NCI-H2196 (cell line): ENCODE measurements around the gene ATG7.
"Not testable (repeated sequence)": the region's sequence is repeated elsewhere in the genome, so short reads cannot be mapped to it uniquely, and the experiment has no call there.

Experiments used
- DNase-seq: peaks from one replicate; lab custom pipeline; 2025; ENCODE audit not compliant: unreplicated experiment; lab: John Stamatoyannopoulos, UW

ATG7 gene

DNA sequence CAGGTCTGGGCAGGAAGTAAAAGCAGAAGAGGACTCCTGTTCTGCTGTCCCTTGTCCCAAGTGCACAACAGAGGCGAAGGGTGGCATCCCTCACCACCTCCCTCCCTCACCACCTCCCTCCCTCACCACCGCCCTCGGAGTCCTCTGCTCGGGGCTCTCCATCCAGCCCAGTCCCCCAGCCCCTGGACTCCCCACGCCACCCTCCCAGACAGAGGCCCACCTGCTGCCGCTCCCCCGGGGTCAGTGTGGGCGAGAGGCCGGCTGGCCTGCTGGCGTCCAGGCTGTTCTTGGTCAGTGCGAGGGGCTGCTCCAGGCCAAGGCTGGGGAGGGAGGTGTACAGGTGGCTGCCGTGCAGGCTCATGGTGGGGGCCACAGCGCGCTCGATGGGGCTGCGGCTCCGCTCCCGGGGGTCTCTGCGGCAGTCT is 292.4 kb downstream of the ATG7 start:
- no peak for DNase-seq

DNA sequence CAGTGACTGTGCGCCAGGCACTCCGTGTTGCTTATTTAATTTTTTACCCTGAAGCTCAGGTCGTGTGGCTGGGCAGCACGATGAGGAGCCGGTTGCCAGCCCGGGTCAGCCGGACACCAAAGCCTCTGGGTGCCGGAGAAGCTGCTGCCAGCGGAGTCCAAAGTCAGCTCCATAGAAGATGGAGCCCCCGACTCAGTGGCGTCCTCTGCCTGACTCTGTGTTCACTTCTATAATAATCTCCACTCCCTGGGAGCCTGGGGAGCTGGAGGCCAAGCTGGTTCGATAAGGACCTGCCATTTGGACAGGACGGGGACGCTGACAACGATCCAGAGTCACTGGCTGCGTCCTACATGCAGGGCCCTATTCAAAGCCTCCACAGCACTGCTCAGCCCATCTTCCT is 292.9 kb downstream of the ATG7 start:
- DNase-seq = no peak

DNA sequence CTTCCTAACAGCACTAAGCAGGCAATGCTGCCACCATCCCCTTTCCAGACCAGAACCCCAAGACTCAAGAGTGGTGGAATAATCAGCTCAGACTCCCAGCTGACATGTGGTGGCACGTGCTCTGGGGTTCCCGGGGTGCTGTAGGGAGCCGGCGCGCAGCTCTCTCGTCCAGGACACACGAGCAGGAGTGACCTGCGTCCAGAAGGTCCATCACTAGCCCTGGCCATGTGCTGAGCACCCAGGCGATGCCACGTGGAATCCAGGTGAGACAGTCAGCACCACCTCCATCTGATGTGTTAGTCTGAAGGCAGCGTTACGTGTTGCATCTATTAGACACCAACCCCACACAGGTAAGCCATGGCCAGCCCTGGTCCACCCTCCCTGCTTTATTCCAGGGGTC is 293.3 kb downstream of the ATG7 start:
- DNase-seq = no peak

DNA sequence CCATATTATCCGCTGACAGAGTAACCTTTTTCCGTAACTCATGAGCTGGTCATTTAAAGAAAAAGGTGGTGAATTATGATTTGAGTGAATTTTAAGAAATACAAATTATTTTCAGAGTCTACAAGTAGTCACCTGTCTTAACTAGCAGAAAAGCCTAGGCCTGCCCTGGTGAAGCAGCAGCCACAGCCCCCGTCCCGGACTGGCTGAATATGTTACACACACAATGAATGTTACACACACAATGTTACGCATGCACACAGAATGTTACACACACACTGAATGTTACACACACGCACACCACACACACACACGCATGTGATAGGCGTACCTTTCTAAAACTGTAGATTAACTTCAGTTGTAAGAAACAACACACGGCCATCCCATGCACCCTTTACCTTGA is 293.7 kb downstream of the ATG7 start:
- no peak for DNase-seq

DNA sequence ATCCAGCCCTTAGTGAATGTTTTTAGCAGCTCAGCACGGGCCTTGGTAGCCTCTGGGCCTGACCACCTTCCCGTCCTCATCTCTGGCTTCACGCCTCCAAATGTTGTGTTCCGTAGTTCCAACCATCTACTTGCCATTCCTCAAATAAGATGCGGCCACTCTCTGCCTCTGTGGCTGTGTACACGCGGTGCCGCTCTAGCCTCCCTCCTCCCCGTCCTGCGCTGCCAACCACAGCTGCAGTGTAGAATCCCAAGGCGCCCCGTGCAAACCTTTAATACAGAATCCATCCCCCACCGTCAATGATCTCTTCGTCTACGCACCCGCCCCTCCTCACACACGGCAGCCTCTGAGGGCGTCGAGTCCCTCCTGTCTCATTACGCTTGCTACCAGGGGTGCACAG is 294.3 kb downstream of the ATG7 start:
- DNase-seq = no peak

DNA sequence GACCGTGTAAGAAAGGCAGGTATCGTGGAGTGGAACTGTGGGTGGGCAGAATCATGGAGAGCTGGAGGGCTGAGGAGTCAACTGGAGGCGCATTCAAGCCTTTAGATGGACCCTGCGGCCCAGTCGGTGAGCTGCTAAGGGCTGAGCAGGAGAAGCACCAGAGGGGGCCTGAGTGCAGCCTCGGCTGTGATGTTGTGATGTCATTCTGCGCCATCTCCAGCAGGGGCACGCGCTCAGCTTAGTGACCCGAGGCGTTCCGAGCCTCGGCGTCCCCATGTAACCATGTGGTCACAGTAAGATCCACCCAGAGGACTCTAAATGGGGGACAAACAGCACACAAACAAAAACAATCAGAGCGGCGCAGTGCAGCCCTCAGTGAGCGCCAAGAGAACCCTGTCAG is 294.7 kb downstream of the ATG7 start:
- no peak for DNase-seq

DNA sequence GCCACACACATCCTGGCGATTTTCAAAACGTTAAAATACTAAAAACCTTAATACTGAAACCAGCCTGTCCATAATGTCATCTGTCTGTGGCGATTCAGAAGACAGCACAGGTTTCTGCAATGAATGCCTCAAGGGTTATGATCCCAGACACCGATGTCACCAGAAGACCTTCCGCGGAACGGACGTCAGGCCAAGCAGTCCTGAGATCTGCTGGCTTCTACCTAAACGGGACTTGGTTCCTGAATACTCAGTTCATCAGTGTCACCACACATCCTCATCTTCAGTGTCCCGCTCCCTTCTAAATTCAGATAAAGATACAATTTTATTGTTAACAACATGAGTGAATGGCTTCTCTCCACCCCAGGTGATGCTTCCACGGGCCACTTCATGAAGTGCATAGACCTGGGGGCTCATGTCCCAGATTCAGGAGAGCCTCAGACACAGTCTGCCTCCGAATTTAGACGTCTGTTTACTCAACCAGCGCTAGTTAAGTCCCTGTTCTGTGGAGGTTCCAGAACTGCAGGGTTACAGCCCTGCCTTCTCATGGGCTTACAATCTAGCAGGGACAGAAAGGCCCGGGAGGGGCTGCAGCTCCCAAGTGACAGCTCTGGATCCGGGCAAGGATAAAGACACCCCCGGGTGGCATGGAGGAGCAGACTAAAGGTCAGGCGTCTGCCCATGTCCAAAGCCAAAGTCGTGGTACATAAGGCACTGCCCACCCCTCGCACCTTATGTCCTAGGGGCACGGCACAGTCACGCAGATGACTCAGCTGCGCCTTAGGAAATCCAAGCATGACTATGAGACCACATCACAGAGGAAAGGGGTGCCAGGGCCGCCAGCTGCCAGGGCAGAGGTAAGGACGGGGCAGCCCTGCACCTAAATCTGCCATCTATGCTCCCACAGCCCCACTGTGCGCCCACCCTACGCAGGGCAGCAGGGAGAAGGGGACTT is 295.6 kb downstream of the ATG7 start:
- no peak for DNase-seq

DNA sequence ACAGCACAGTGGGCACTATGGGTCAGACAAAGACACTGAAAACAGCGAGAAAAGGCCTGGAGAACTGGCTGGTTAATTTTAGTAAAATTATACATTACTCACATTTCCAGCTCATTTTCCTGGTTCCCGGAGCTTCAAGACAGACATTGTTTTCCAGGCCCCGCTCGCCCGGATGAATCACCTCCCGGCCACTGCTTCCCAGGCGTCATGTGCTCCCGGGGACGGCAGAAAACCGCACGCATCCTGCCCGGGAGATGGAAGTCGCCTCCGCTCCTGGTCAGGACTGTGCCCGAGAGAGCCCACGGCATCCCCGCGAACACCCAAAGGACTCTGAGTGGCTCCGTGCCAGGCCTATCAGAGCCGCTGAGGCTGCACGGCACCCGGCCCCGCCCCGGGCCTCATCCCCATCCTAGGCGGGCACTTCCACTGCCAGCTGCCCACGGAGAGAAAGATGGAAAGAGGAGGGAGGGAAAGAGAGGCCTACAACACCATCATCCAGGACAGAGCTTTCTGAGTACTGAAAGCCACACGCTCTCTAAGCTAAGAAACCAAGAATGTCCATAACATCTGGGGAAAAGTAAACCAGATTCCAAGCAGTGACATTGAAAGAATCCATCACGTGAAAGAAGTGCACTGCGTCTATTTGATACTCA is 296.4 kb downstream of the ATG7 start:
- no peak for DNase-seq

DNA sequence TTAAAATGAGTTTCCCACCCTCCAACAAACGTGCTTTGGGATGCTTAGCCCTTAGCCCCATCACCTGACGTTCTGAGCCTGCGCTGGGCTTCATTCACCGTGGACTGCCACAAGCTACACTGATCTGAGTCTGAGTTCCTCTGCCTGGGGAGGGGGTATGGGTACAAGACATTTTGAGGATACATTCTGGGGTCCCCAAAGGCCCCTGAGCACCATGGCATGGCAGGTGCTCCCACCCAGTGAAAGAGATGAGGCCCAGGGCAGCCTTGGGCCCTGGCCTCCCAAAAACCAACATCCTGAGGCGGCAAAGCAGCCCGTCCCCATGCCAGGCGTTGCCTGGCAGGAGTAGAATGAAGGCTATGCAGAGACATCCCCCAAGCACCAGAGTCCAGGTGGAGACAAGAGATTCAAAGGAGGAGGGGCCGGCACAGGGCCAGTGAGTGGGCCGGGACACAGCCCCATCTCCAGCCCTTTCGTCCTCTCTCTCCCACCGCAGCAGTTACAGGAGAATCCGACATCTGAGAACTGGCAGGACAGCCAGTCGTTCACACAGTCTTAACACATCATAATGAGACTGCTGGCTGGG is 297.1 kb downstream of the ATG7 start:
- DNase-seq = no peak

DNA sequence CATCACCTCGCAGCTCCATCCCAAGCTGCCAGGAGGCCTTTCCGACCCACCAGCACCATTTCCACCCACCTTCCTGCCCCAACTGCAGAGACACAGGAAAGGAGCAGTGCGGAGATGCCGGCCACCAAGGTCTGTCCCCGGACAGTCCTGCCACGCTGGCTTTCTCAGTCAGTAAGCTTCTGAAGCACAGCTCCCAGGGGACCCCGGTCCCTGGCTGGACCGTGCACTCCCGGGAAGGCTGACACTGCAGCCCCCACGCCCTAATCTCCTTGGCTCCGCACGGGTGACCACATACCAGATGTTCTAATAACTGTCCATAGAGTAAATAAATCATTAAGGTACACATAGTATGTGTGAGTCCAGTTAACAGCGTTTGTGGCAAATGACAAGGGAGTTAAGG is 298.1 kb downstream of the ATG7 start:
- DNase-seq = no peak

DNA sequence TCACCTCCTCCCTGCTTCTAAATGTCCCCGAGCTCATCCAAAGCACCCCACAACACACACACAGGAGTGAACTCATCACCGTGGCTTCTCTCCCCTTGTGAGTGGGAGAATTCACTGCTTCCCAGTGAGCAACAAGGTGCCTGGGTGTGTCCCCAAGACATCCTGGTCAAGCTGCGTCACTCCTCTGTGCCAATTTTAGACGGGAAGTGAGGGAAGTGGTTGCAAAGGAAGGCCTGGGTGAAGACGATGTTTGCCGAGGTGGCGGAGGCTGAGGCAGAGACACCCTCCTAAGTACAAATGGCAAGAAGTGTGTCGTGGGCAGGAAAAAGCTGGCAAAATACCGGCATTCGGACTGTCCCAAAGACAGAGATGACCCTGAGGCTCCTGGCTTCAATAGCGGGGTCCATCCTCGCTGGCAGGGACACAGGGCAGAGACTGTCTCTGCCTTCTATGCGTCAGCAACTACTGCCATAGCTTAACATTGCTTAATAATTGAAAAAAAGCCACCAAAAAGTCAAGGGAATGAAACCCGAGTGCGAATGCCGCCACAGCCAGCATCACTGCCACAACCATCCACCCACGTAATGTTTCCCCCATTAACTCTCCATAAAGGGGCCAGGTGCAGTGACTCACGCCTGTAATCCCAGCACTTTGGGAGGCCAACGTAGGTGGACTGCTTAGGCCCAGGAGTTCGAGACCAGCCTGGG is 298.7 kb downstream of the ATG7 start:
- DNase-seq = no peak

DNA sequence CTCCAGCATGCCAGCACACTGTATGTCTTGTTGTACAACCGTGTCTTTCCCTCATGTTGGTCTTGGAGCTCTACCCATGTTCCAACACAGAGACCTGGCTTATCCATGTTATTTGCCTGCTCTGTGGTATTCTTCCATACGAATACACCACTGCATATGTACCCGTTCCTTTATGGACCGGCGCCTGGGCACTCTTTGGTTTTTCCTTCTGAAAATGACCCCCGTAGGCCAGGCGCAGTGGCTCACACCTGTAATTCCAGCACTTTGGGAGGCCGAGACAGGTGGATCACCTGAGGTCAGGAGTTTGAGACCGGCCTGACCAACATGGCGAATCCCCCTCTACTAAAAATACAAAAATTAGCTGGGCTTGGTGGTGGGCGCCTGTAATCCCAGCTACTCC is 300.5 kb downstream of the ATG7 start:
- DNase-seq = not testable (repeated sequence)

DNA sequence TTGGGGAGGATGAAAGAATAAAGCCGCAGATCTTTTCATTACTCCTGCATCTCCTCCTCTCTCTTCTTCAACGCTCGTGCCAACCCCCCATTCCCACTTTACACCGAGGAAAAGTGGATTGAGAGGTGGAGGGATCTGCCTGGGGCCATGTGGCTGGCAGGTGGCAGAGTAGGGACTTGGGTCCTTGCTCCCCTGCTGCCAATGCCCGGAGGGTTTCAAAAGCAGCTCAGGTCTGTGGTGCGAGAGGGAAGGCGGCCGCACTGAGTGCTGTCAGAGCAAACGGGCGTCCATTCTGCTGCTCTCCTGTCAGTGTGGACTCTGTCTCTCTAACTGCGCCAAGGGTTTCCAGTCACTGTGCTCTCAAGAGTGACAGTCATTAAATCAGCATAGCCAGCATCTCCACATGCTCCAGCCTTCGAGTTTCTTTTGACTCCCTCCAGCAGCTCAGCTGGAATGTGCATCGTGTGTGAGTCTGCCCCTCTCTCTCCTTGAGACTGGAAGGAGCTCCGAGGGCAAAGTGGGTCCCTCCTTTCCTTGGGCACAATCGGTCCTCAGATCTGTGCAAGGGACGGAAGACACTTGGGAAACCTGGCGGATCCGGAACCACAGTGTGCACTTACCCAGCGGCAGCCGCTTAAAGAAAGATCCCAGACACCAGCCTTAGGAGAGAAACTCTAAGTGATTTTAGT is 302.9 kb downstream of the ATG7 start:
- DNase-seq = no peak

DNA sequence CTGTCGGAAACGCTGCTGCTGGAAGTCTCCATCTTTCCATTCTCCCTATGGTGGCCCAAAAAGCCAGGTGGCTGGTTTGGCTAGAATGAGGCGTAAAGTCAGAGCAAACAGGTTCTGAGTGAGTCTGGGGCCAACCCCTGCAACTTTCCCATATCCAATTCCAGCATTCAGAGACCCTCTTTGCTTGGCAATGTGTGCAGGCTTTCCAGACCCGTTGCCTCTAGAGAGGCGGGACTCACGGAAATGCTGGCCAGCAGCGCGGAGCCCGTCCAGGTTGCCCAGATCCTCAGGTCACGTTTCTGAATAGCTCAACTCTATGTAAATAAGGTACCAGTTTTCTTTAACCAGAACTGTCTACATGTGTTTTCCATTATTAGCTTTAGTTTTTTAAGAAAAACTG is 303.5 kb downstream of the ATG7 start:
- no peak for DNase-seq

DNA sequence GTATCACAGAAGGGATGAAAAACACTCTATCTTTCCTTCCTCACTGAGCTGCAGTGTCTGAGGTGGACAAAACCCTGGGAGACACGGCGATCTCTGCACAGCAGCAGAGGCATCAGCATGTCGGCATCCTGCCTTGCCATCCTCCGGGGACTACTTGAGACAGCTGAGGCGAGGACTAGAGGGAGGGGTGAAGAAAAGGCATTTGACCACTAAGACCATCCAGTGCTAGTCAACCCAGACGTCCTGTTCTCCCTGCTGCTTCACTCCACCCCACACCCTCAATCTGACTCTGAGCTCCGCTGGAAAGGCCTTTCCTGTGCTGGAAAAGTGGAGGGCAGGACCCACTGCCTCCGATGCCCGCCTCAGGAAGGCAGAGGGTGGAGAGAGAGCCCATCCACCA is 304.3 kb downstream of the ATG7 start:
- DNase-seq = no peak

DNA sequence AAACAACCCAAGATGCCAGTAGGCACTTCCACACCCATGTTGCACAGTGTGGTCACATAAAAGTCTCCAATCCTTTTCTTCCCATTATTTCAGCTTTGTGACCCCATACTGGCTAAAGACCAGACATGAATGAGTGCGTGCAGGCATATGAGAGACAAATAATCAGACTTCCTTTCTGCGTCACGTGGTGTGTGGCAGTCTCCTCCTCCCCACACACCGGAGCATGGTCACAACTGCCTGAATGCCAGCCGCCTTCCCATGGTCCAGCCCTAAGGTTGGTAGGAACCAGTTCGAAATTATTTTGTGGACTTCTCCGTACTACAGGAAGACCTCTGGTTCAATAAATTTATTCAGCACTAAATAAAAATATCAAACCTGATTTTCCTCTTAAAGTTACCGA is 306.0 kb downstream of the ATG7 start:
- no peak for DNase-seq

DNA sequence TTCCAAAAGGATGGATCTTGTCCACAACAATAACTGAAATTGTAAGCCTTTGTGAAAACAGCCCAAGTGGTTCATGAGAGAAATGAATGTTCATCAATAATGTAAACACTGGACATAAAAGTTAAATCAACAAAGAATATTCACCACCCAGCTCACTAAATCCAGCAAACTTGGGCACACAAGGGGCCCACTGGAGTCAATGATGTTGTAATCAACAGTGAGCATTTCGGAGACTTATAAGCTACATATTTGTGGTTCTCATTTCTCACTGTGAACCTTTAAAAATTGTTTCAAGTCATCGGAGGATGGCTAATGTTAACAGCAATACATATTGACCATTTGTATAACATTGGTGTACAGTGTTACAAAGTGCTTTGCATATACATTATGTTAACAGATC is 308.4 kb downstream of the ATG7 start:
- DNase-seq = no peak

DNA sequence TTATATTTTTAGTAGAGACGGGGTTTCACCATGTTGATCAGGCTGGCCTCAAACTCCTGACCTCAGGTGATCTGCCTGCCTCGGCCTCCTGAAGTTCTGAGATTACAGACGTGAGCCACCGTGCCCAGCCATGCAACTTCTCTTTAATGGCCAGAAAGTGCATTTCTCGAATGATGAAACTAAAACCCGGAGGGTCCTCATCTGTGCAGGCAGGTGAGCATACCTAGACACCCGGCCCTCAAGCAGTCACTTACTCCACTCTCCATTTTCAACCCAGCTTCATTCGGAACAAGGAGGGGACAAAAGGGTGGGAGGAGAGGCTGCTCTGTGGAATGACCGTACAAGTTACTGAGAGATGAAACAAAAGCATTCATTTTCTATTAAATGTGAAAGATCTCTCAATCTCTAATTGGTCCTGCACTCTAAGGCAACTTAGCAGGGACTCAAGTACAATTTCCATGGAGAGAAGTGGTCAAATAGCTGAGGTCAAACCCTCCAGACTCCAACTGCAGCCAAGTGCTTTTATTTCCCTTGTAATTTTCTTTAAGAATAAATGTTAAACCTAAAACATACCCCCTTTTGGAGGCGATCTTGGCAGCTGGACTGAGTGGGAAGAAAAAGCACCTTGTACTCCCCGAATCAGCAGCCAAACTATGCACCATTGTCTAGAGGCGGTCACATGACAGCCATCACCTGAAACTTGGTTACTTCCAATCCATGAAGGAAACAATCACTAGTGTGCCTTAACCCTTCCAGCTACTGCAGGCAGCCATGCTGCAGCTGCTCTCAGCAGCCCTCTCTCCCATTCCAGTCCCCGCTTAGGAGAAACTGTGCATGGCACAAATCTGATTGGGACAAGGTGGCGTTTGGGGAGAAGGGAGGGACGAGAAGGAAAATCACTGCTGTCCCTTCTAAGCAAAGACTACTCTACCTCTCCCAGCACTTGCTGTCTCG is 309.3 kb downstream of the ATG7 start:
- DNase-seq = no peak

DNA sequence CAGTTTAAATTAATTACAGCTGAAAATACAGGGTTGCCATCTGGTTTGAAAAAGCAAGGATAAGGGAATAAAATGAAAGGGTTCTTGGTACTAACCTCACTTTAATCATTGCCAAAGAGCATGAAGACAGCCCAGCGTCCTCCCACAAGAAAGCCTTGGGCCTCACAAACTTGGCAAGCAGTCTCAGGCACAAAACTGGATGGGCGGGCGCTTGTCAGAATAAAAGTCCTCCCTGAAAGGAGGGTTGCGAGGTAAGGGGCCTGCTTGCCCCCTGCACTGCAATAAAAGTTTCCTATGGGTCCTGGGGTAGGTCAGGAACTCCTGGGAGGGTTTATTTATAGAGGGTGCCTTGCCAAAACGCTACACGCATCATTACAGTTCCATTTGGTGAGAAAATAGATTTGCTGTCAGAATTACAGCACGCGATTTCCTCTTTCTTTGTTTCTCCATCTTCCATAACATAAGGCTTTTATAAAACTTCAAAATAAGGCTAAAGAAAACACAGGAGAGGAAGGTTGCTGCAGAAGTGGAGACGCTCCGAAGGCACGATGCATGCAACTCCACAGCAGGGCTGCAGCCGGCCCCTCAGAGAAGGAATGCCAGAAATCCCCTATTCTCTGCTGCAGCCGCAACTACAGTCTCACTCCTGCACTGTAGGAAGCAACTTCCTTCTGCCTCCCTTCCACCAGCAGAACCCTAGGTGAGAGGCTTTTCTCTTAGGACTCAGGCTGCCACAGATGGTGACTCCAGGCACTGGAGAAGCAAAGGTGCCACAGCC is 310.2 kb downstream of the ATG7 start:
- DNase-seq = no peak
